Measurements from ENCODE around the gene PPP1R14C.
A peak's percentile ranks its signal among the peaks of the same experiment; 100 is the strongest.
"Not testable (repeated sequence)": the region's sequence is repeated elsewhere in the genome, so short reads cannot be mapped to it uniquely, and the experiment has no call there.

The PPP1R14C gene, protein sequence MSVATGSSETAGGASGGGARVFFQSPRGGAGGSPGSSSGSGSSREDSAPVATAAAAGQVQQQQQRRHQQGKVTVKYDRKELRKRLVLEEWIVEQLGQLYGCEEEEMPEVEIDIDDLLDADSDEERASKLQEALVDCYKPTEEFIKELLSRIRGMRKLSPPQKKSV

DNA sequence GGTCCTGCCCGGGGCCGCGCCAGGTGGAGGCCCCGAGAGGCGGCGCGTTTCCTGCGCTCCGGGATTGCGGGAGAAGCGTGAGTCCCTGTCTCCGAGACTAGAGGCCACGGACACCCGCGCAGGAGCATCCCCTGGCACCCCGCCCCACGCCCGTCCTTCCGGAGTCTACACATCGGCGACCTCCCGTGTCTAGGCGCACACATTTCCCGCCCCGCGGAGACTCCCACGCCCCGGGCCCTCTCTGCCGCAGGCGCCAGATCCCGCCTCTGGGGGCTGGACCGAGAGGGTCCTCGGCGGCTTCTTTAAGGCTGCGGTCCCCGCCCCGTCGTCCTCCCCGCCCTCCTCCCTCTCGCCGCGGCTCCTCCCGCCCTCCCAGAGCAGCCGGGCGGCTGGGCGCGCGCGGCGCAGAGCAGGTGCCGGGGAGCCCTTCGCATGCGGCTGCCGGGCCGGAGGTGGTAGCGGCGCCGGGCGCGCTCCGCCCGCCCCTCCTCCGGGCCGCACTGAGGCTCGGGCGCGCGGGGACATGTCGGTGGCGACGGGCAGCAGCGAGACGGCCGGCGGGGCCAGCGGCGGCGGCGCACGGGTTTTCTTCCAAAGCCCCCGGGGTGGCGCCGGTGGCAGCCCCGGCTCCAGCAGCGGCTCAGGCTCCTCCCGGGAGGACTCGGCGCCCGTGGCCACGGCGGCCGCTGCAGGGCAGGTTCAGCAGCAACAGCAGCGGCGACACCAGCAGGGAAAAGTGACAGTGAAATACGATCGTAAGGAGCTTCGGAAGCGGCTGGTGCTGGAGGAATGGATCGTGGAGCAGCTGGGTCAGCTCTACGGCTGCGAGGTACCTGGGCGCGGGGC lies at the start of gene PPP1R14C:
PPP1R14C (plus strand) TSS at position 375 of the 846 bp plus-strand sequence; CDS start at position 524, 149 bp downstream.
- peak; percentile 10 for DNase-seq

DNA sequence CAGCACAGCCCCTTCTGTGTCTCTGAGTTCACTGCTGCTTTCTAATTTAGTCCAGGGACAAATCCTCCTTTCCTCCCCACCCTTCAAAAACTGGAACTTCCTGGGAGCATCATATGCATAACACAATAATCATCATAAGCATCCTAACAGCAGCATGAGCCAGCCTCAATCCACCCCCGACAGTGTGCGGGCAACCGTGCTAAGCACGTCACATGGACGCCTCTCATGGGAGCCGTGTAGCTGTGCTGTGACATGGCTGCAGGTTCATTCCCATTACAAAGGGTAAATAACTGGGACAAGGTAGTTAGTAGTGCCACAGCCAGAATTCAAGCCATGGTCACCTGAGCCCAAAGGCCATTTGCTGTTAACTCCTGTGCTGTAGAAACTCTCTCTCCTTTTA lies 49.4 kb upstream of the PPP1R14C start:
- no peak for DNase-seq

DNA sequence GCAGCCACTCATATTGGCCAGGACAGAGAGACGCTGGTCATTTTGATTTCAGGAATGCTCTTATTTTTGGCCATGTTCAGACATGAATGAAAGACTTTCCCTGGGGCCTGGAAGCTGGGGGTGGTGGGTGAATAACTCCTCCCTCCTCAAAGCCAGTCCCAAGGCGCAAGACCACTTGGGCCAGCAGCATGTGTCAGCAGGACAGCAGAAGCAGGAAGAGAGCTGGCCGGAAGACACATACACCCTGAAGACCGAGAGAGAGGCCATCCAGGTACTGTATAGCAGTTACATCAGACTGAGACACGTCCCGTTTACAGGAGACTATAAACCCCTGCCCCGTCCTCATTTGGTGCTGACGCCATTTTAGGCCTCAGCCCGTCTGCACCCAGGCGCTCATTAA lies 44.7 kb upstream of the PPP1R14C start:
- DNase-seq = no peak

DNA sequence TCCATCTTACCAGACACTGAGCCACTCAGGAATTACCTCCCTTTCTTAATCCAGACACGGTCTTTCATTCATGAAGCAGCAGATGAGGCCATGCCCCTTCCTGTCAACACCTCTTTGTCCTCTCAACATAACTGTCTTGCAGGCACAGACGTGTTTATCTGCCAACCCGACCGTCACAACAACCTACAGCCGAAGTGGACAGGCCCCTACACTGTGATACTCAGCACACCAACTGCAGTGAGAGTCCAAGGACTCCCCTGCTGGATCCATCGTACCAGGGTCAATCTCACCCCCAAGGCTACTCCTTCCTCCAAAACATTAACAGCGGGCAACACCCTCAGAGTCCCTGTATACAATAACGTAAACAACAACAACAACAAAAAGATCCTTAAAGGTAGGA lies 43.3 kb upstream of the PPP1R14C start:
- DNase-seq = no peak

DNA sequence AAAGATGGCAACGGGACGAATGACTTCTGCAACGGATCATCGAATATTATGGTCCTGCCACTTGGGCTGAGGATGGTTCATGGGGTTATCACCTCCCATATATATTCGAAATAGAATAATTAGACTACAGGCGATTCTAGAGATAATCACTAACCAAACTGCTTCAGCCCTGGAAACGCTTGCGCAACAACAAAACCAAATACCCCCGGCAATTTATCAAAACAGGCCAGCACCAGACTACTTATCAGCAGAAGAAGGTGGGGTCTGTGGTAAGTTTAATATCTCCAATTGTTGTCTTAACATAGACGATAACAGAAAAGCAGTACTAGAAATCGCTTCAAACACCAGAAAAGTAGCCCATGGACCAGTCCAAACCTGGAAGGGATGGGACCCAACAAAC lies 42.9 kb upstream of the PPP1R14C start:
- no peak for DNase-seq

DNA sequence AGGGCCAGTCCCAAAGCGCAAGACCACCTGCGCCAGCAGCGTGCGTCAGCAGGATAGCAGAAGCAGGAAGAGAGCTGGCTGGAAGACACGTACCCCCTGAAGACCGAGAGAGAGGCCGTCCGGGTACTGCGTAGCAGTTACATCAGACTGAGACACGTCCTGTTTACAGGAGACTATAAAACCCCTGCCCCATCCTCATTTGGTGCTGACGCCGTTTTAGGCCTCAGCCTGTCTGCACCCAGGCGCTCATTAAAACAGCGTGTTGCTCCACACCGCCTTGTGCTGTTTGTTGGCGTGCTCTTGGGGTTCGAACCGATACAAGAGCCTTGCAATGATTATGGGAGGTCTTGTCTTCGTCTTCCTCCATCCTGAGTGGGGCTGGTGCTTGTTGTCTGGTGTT lies 42.1 kb upstream of the PPP1R14C start:
- no peak for DNase-seq

DNA sequence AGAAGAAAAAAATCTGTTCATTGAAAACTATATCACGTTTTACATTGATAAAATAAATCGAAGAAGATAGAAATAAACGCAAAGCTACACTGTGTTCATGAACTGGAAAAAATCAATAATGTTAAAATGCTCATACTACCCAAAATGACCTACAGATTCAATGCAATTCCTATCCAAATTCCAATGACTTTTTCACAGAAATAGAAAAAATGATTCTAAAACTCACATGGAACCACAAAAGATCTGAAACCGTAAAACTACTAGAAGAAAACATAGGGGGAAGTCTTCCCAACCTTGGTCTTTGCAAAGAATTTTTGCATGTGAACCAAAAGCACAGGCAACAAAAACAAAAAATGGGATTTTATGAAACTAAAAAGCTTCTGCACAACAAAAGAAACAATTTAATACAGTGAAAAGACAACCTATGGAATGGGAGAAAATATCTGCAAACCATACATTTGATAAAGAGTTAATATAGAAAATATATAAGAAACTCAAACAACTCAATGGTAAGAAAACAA lies 40.0 kb upstream of the PPP1R14C start:
- no peak for DNase-seq

DNA sequence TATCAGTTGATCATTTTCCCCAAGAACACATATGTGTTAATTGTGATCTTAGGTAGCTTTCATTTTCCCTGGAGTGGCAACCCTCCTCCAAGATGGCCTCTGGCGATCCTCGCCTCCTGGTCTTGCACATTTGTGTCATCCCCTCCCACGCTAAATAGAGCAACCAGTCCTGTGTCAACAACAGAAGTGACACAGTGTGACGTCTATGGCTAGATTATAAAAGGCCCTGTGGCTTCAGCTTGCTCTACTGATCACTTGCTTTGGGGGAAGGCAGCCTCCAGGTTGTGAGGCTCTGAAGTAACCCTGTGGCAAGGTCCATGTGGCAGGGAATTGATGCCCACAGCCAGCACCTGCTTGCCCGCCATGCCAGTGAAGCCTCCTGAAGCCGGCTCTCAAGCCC lies 30.6 kb upstream of the PPP1R14C start:
- DNase-seq = no peak

DNA sequence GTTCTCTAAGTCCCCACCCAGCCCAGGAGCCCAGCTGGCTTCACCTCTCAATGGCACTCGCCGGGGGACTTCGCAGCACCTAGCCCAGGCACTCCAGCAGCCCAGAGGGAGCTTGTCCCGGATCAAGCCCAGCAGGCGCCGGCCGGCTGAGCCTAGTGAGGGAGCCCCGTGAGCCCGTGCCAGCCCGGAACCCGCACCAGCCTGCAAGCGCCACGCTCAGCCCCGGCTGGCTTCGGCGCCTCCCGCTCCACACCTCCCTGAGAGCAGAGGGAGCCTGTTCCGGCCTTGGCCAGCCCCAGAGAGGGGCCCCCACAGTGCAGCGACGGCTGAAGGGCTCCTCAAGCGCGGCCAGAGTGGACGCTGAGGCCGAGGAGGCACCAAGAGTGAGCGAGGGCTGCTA lies 27.1 kb upstream of the PPP1R14C start:
- DNase-seq = no peak

DNA sequence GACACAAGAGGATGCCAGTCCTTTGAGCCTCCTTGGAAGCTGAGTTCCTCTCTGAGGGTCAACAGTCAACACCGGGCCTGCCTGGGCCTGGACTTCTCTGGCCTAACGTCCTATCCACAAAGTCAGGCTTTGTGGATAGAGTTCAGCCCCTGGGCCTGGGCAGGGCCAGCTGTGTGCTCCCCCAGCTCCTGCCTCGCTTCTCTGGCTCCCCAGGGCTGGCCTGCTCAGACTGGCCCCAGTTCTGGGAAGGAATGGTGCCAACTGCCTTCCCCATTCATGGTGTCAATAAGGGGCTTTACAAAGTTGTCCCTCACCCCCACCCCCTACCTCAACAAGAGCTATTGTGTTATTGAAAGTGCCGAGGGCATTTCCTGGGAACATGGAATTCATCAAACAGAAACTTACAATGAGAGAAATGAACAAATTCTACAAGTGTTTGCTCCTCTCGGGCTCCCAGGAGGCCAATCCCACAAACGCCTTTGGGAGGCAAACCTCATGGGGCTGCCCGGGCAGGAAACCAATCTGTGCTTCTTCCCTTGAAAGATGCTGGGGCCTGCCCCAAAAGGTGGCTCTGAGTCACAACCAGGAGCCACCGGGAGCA lies 26.5 kb upstream of the PPP1R14C start:
- DNase-seq = no peak

DNA sequence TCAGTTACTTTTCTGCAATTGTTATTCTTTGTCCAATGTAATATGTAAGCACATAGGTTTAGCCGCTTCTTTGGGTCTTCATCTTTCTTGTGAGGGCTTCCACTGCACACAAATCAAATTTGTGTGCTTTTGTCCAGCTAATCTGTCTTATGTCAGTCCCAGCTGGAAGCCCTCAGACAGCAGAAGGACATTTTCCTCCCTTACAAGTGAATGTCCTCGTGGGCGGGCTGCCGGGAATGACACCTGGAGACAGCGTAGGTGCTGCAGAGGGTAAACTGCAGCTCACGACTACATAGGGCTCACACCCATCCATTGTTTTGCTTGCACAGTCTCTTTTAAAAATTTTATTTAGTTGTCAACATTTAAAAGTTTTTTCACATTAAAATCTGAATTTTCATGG lies 24.6 kb upstream of the PPP1R14C start:
- no peak for DNase-seq

DNA sequence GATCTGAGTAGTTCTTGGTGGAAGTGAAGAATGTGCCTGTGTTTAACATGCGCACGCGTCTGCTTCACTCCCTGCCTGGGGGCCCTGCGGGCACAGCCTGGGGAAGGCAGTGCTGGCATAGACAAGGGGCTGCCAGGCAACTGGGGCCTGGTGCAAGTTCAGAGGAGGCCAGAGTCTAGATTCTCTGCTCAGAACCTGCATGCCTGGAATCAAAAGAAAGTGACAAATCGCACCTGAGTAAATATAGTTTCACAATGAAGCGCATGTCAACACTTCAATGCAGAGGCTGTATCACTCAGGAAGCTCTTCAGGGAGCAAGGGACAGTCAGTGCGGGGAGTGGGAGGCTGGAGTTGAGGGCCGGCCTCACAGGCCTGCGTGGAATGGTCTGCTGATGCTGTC lies 24.2 kb upstream of the PPP1R14C start:
- DNase-seq = no peak

DNA sequence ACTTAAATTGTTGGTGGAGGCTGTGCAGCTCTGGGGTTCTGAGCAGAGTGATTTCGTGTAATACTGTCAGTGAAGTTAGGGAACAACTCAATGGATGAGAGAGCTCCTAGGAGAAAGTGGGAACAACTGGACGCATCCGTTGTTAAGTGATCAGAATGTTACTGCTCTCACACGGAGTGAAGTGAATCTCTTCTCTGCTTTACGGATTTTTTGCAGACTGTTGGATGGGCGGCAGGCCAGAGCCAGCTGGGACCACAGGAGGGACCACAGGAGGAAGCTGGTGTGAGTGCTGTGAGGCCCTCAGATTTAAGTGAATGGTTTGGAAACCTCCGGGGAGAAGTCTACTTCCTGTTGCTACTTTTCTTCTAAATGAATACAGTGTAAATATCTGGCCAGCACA lies 23.7 kb upstream of the PPP1R14C start:
- DNase-seq = no peak

DNA sequence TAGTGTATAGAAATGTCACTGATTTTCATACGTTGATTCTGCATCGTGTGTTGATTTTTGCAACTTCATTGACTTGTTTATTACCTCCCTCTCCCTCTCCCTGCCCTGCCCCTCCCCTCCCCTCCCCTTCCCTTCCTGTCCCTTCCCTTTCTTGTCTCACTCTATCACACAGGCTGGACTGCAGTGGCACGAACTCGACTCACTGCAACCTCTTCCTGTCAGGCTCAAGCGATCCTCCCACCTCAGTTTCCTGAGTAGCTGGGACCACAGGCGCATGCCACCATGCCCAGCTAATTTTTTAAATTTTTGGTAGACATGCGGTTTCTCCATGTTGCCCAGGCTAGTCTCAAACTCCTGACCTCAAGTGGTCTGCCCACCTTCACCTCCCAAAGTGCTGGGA lies 19.2 kb upstream of the PPP1R14C start:
- DNase-seq = no peak

DNA sequence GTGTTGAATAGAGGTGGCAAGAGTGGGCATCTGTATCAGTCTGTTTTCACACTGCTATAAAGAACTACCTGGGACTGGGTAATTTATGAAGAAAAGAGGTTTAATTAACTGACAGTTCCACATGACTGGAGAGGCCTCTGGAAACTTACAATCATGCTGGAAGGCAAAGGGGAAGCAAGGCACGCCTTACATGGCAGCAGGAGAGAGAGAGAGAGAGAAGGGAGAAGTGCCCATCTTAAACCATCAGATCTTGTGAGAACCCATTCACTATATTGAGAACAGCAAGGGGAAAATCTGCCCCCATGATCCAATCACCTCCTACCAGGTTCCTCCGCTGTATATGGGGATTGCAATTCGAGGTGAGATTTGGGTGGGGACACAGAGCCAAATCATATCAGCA lies 18.6 kb upstream of the PPP1R14C start:
- no peak for DNase-seq

DNA sequence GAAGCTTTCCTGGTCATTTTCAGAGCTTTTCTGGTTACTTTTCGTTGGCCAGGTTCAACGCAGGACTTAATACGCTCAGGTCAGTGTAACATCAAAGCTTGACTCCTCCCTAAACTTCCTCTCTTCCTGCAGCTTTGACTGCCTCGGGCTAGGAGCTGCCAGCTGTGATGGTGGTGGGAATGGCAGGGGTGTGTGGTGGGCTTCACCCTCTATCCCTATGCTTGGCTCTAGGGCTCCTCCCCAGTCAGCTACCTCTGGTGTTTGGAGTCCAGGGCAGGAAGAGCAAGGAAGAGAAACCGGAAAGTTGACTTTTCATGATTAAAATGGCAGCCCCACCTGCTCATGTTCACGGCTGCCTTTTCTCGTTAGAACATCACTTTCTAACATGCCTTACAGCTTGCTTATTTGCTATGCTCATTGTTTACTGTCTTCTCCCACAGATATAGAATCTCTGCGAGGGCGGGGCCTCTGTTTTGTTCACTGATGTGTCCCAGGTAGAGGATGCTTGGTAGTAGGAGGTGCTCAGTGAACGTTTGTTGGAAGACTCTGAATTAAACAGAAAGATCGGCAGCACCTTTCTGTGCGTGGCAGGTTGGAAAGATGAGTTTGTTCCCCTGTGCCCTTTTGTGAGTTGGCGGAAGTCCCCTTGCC lies 16.1 kb upstream of the PPP1R14C start:
- DNase-seq = no peak

DNA sequence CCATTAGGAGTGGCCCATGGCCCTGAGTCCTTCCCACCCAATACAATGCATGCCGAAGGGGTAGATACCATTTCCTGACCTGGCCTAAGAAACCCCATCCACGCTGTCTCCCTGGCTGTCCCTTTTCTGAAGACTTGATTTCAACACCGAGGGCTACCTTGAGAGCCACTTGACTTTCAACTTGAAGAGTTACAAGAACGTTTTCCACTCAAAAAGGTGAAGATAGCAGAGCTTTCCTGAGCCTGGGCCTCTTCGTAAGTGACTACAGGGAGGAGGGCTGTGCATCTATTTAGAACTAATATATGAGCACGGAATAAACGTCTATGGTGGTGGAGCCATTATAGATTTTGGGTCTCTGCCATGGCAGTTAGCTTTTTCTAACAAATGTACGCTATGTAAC lies 14.4 kb upstream of the PPP1R14C start:
- DNase-seq = no peak

DNA sequence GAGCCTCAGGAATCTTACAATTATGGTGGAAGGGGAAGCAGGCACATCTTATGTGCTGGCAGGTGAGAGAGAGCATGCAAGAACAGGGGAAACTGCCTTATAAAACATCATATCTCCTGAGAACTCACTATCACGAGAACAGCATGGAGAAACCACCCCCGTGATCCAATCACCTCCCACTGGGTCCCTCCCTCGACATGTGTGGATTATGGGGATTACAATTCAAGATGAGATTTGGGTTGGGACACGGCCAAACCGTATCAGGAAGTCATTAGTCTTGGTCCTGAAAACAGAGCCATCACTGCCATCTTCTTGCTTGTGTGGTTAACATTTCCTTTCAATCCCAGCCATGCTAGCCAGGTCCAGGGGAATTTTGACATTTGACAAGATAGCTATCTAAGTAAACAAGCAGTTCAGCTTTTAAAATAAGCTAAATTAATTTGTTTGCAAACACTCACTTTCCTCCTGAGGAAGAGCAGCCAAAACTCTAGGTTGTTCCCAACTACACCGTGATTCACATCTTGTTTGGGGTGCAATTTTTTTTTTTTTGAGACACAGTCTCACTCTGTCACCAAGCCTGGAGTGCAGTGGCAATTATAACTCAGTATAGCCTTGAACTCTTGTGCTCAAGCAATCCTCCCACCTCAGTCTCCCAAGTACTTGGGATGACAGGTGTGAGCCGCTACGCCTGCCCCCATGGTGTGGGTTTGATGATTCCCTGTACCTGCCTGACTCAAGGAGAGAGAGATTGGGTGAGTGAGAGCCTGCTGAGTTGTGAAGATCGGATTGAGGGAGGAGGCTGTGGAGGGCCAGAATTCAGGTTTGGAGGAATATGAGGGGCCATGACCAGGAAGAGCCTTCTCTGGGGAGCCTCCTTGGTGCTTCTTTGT lies 13.0 kb upstream of the PPP1R14C start:
- DNase-seq = no peak

DNA sequence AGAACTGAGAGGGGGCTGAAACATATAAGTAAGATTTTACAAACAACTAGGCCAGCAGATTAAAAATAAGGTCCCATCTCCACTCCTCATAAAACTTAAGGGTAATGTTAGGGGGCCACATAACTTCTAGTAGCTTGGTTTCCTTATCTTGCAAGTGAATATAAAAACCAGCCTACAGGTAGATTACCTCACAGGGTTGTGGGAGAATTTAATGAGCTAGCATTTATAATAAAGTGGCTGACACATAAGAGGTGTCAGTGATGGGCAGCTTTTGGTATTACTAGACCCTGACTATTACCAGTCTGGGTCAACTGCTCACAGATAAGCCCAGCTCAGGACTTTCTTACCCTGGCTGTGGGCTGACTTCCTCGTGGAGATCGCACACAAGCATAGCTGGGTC lies 9.2 kb upstream of the PPP1R14C start:
- DNase-seq = no peak

DNA sequence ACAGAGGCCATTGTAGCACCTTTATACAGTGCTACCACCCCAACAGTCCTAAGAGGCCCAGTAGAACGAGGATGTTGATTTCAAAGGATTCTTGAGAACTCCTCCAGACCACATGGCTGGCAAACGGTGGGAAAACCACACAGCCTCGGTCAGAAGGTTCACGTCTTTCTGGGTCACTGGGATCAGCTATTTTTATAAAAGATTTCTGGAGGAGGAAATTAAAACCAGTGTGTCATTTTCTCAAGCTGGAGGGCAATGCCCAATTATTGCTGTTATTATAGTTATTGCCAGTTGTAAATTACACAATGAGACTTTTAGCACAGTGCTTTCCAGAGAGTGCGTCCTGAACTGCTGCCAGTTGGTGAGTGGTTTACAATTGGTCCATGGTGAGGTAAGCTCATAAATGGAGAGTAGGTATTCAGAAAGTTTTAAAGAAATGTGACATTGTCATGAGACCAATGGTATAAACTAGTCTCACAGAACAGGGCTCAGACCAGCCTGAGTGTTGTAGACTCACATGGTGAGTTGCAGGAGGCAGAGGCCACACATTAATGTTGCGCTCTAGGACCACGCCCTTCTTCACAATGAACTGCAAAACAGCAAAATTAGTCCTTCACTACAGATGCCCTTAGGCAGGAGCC lies 8.4 kb upstream of the PPP1R14C start:
- no peak for DNase-seq

DNA sequence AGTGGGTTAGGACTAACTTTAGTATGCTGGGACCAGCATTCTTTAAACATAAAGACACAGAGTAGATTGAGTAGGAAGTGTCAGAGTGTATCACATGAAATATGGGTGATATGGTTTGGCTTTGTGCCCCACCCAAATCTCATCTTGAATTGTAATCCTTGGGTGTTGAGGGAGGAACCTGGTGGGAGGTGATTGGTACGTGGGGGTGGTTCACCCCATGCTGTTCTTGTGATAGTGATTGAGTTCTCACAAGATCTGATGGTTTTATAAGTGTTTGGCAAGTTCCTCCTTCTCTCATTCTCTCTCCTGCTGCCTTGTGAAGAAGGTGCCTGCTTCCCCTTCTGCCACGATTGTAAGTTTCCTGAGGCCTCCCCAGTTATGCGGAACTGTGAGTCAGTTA lies 5.1 kb upstream of the PPP1R14C start:
- DNase-seq = not testable (repeated sequence)

DNA sequence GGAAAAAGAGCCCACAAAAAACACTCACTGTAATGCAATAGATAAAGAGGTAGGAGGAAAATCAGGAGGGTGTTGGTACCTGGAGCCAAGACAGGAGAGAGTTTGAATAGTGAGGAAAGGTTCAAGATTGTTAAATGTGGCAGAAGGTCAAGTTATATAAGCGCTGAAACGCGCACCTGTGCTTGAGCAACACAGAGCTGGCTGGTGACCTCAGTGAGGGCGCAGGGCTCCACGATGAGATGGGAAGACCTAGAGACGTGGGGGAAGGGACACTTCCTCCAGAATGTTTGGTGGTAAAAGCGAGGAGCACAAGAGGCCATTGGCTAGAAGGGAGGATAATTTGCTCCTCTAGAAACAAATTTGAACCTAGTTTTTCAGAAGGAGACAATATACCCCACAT lies 4.2 kb upstream of the PPP1R14C start:
- no peak for DNase-seq

All from activated naive CD4-positive, alpha-beta T cell treated with Interleukin-2 at 50 U/mL for 16 hours (primary cell).